Caki2 (cell line): ENCODE results near the gene SCNN1A. TPM values are rescaled to one million over a fixed set of nuclear protein-coding genes. Genes with fewer than 3 reads are reported as not detected.
"Not testable (repeated sequence)": the region's sequence is repeated elsewhere in the genome, so short reads cannot be mapped to it uniquely, and the experiment has no call there.

Source experiments
- DNase-seq: peaks from one replicate; pipeline ENCODE4 v3.0.0-alpha.2; 2015; ENCODE audit warnings: low read depth
- in situ Hi-C: cut with HindIII; loops from 2 replicates; pipeline ENCODE4 v1.10.0; 2016; ENCODE audit warnings: low sequenced_read_pairs, low pct_unique_long_range_greater_than_20kb, mixed read lengths
- total RNA-seq: library from RNA; depleted of rRNA; stranded (reverse); fragments of >200 nt; shearing (Covaris generic); gene quantifications from 2 replicates; pipeline ENCODE4 v1.2.3, GENCODE V29; 2014; ENCODE audit warnings: low replicate concordance

The SCNN1A gene
- total RNA-seq, 1 experiment from 2014 or later, result 5.7 TPM

DNA sequence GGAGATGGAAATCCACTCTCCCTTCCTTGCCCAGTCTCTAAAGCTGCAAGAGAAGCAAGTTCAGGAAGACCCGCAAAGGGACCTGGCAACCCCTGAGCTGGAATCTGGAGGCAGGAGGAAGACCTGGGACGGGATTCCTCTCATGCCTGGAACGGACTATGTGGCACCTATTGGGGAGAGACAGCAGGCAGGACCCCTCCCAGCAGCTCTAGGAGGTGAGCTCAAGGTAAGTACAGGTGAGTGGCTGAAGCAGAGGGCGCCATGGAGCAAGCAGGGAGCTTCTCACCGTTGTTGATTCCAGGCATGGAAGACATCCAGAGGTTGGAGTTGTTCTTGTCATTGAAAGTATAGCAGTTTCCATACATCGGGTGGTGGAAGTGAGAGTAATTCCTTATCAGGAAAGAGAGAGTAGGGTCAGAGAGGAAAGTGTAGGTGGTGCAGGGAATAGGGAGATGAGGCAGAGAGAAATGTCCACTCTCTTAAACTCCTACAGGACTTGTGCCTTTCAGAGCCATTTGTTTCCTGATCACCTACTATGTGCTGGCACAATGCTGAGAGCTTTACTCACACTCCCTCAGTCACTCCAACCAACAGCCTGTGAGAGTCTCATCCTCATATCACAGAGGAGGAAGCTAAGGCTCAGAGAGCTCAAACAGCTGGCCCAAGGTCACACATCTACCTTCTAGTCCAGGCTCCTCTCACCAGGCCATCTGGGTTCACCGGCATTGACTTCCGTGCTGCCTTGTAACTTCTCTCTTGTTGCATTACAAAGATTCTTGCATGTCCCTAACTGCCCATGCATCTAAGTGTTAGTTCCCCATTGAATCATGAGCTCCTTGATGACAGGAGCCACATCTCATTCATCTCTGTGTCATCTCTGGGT lies 19.6 kb downstream of the SCNN1A start:
- no peak for DNase-seq
- in situ Hi-C loops, result no loop called here

DNA sequence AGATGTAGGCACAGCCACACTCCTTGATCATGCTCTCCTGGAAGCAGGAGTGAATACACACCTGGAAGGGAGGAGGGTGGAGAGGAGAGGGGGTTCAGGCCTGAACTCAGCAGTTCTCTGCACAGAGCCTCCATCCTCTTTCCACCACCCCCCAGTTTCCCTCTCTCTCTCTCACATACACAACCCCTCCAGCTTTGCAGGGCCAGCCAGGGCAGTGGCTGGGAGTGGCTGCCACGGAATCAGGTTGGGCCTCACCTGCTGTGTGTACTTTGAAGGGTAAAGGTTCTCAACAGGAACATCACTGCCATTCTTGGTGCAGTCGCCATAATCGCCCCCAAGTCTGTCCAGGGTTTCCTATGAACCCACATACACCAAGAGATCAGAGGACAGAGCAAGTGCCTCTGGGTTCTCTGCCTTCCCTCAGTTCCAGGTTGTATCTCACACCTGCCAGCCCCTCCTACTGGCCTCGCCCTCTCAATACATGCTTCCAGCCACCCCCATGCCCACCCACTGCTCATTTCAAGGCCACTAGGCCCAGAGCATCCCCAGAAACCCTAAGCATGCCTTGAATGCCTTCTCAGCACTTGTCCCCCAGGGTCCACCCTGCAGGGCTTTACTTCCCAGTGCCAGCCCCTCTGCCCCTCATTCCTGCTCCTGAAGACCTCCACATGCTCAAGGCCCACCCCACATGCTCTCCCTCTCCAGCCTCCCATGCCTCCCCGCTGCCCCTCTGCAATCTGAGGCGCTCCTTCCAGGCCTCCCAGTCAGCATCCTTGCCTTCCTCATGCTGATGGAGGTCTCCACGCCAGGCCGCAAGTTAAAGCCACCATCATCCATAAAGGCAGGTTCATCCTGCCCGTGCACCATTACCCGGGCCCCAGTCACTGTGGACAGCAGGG lies 20.6 kb downstream of the SCNN1A start:
- in situ Hi-C loops, result no loop called here
- no peak for DNase-seq

DNA sequence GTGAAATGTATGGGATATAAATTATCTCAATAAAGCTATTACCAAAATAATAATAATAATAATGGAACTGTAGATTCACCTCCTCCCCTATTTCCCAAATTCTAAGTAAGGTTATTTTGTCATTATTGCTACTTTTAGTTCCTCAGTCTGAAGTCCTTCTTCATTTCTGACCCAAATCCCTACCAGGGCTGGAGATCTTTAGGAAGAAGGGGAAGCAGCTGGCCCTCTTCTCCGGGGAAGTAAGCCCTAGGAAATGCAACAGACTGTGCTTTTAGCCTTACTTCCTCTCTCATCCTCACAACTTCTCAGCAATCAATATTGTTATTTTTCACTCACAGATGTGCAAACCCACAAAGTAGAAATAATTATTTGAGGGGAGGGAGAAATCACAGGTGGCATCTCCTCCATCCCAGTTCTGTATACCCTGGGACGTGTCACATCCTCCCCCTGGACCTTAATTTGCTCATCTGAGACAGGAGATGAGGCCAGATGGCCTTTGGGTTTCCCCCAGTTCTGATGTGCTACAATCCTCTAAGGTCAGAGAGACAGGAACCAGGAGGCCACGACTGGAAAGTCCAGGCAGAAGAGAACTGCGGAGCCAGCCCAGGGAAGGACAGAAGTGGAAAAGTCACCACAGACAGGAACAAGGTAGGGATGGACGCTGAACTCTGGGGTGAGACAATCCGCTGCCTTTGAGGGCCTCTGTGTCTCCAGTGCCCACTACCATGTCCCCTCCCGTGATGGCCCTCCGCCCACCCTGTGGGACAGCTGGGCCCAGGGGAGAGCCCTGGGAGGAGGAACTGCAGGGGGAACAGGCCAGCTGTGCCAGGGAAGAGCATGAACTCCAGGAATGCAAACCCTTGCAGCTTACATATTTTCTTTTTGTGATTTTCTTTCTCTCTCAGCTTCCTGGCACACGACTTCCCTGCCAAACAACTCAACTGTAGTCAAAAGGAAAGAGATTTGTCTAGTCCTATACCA lies 22.9 kb downstream of the SCNN1A start:
- no peak for DNase-seq
- in situ Hi-C loops, result no loop called here

DNA sequence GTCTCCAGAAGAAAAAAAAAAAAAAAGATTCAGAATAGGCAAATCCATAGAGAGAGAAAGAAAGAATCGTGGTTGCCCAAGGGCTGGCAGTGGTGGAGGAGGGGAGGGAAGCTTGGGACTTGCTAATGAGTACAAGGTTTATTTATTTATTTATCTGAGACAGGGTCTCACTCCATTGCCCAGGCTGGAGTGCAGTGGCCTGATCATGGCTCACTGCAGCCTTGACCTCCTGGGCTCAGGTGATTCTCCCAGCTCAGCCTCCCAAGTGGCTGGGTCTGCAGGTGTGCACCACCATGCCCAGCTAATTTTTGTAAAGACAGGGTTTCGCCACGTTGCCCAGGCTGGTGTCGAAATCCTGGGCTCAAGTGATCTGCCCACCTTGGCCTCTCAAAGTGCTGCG lies 23.7 kb downstream of the SCNN1A start:
- in situ Hi-C loops, result no loop called here
- DNase-seq, result no peak

DNA sequence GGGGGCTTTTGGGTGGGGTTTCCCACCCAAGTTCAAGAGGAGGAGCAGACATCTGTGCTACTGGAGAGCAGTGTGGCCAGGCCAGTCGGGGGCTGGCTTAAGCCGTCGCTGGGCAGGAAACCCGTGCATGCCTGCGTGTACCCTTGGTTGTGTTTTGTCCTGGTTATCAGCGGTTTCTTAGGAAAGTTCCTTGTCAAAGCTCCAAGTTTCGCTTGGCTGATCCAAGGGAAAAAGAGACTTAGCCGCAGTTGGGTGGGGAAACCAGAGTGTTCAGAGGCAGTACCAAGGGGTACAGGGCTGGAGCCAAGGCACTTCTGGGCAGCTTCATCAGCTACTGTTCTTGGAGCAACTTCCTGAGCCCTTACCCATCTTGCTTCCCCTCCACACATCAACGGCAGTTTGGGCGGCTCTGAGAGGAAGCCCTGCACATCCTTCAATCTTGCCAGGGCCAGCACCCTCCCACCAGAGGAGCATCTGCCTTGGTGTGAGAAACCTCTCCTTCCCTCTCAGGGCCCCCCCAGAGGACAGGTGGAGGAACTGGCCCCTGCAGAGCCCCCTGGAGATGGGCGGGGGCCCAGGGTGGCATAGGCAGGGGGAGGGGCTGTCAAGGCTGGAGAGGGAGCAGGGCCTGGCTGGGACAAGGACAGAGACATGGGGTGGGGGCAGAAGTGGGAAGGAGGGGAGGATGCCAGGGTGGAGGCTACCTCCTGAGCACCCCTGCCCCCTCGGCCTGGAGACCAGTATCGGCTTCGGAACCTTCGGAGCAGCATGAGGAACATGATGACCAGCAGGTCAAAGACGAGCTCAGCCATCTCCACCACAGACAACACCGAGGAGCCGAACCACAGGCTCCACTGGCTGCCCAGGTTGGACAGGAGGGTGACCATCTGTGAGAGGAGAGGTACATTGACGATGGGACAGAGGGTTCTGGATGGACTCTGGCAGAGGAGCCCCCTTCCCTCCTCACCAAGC lies 27.7 kb downstream of the SCNN1A start:
- in situ Hi-C loops, result no loop called here
- DNase-seq, result no peak

DNA sequence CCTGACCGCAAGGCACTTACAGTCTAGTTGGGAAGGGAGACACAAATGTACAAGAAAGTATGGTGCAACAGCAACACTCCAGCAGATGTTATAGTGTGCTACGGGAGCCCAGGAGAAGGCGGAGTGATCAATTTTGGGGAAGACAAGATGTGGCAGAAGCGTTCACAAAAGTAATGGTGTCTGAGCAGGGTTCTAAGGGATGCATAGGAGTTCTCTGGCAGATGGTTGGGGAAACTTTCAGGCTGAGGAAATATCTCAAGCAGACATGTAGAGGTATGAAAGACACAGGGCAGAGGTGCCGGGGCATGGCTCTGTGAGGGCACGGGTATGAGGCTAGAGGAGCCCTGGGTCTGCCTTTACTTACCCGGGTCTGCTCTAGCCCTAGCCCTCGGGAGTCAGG lies 28.4 kb downstream of the SCNN1A start:
- in situ Hi-C loops, result no loop called here
- DNase-seq, result no peak

DNA sequence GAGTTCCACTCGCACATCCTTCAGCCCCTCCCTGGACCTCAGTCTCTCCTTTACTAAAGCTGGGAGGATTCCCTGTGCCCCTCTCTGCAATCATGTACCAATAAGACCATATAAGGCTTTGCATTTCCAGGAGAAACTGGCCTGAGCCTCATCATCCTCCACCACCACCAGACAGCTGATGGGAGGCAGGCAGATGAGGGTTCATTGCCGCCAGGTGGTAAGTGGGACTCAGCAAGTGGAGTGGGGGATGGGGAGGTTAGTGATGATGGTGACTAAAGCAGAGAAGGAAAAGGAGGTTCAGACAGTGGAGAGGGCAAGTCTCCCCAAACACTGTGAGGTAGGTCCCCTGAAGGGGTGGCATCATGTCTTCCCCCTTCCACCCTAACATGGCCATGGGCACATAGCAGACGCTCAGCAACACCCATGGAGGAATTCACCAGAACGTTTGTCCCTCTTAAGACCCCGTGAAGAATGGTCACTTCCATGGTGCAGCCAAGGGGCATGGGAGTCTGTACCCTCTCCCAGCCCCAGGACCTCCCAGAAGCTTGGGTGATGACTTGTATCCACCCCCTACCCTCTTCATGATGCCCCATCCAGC lies 29.0 kb downstream of the SCNN1A start:
- DNase-seq, result no peak
- in situ Hi-C loops, result no loop called here

DNA sequence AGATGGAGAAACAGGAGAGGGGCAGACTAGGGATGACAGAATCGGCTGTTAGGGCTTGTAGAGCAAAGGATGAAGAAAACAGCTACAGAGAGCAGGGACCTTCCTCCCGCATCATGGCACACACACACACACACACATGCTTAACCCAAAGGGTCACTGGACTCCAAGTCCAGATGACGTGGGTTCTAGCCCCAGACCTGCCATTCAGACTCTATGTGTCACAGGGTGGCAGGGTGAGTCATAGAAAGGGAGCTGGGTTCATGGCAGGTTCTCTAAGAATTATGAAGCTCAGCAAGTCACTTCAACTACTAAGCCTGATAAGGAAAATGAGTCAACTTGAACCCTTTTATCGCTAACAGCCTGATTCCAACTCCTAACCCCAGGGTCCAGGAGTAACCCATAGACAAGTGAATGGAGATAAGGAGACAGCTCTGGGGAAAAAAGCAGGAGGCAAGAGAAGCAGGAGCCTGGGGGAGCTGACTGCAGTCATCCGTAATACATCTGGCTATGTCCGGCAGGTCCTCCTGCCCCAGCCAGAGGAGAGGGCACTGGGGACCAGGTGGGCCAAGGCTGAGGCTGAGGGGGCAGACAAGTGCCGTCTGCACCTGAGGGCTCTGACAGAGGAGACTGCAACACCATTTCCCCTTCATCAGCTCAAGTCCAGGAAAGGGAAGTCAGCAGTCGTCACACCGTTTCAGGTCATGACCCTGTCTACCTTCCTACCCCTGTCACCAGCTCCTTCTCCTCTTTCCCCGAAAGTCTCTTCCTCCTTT lies 29.9 kb downstream of the SCNN1A start:
- in situ Hi-C loops, result no loop called here
- peak; percentile 85 for DNase-seq

DNA sequence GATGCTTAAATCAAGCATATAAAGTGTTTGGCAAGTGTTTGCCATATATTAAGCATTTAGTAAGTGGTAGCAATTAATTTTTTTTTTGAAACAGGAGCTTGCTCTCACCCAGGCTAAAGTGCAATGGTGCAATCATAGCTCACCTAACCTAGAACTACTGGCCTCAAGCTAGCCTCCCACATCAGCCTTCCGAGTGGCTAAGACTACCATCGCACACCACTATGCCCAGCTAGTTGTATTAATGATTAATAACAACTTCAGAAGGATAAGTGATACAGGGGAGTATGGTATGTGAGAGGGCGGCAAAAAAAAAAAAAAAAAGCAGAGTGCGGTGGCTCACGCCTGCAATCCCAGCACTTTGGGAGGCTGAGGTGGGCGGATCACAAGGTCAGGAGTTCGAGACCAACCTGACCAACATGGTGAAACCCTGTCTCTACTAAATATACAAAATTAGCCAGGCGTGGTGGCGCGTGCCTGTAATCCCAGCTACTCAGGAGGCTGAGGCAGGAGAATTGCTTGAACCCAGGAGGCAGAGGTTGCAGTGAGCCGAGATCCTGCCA lies 31.2 kb downstream of the SCNN1A start:
- in situ Hi-C loops, DNase-seq: not testable (repeated sequence)

DNA sequence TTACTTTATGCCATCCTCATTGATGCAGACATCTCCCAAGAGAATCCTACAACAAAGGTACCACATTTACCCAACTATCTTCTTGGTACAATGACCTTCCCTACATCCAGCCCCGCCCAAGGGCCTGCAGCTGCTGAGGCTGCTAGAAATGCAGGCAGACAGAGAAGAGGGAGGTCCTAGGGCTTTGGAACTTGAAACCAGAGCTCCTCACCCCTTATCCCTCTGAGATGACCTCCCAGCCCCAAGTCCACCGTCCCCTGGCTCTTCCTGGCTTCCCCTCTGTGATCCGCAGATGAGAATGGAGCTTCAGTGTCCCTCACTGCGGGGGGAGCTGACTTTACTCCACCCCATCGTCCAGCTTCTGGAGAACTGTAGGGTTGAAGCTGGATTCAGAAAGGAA lies 31.8 kb downstream of the SCNN1A start:
- in situ Hi-C loops, result no loop called here
- no peak for DNase-seq

DNA sequence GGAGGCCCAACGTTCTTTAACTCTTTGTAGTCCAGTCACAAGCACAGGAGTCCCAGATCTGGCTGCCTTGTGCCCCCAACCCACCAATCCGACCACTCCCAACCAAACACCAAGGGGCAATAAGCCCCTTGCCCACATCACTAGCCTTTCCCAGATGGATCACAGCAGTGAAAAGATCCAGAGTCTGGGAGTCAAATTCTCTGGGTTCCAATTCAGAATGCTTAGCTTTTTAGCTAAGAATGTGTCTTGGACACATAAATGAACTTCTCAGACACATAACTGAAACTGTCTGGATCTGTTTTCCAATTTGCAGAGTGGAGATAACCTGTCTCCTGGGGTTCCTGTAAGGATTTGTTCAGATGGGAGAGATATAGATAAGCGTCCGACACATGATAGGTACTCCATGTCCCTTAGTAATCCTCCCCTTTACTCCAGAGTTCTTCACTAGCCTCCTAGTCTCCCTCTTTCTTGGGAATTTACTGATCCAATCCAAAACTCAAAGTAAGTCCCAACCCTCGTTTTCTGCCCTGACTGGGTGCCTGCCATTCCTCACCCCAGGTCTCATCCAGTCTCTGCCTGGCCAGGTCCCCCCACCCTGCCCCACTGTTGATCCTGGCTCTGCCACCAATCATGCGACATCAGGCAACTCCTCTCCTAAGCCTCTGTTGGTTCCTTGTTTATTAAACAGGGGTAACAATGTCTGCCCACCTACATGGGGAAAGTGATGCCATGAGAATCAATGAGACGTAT lies 33.0 kb downstream of the SCNN1A start:
- in situ Hi-C loops, result no loop called here
- DNase-seq, result no peak

DNA sequence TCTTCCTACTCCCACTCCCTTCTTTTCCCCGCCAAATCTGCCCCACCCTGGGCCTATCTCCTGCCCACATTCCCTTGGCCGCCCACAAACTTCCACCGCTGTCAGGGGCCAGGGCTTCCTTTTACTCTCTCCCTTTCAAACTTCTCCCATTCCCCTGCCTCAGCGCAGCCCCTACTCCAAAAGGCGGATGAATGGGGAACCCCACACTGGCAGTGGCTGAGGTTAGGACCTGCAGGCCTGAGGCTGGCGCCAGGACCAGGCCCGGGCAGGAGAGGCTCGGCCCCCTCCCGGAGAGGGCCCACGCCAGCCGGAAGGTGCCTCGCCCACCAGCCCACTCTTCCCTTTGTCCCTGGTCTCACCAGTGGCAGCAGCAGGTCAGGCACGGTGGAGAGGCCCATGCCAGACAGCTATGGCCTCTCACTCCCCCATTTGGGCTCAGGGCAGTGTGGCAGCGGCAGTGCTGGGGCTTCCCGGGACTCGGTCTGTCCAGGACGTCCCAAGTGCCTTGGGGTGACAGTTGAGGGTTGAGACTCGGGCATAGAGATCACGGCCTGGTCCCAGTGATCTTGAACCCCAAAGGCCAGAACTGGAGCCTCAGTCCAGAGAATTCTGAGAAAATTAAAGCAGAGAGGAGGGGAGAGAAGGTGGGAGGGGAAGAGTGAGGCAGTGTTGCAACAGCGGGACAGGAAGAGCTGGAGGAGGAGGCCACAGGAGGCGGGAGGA lies 33.8 kb downstream of the SCNN1A start, which contains the start of gene TNFRSF1A:
TSS of gene TNFRSF1A (minus strand) at position 660 of the 723 bp plus-strand sequence. CDS start at position 398, 262 bp downstream.
- peak; percentile 74 for DNase-seq
- in situ Hi-C loops, result no loop called here

DNA sequence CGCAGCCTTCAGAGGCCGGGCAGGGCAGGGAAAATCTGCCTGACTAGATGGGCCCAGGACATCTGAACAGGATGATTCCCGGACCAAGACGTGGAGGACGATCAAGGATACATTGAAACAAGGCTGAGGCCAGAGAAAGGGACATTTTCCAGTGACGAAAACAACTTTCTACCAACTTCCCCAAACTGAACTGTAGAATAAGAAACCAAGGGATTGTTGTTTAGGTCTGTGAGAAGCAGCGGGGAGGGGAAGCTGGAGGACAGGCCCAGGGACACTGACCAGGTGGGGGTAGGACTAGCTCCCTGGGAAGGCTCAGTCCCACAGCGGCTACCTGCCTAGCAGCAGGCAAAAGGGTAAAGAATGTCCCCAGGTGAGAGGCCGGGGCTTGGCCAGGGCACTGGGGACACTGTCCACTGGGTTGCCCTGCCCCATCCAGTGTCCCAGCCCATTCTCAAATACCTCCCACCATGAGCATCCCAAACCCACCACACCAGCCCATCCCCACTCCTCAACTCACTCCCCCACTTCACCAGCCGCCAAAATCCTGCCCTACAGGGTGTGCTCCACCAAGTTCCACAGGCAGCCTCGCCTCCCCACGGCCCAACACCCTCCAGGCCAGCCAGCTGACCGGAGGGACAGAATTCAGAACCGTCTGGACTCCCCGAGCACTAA lies 34.5 kb downstream of the SCNN1A start:
- no peak for DNase-seq
- in situ Hi-C loops, result no loop called here

DNA sequence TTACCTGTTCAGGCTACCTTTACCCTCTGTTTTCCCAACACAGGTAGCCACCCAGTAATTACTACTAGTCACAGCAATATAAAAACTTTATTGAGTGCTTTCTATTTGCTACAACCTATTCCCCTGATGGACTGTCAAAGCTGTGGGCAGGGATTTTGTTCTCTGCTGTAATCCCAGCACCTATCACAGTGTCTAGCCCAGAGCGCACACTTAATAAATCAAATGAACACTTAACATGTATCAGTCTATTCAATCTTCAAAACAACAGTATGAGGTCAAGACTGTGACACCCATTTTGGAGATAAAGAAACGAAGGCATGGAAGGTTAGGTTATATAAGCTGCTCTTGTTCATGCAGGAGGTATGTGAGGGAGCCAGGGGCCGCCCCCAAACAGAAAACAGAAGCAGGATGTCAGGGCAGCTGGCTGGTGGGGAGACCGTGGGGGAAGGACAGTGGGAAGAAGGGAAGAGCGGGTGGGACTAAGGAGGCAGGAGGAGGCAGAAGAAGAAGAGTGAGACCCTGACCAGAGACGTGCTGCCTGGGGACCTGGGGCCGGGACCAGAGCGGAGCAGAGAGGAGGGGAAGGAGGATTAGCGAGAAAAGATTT lies 35.2 kb downstream of the SCNN1A start:
- in situ Hi-C loops, result no loop called here
- DNase-seq, result peak; percentile 40
